ENCODE data around the gene SHROOM3. TPM values are rescaled to one million over a fixed set of nuclear protein-coding genes. Genes with fewer than 3 reads are reported as not detected.

SHROOM3 gene
- polyA plus RNA-seq, 2 of the 4 experiments (the other 2 are of a cell fraction): 2.8 to 5.1 TPM

GRCh38 chr4:76692761-76693160, 257.7 kb downstream of the SHROOM3 start:
- ATAC-seq (no peak), DNase-seq (ENCODE audit: low read depth in 1 of 2, low spot score in 1 of 2) (no peak), FAIRE-seq (no peak)
- Histone ChIP-seq H3K9me3 (no peaks in the 10 kb centered on the region), H3K27ac (no peak overlapping the region; a peak in 1 of 6 replicates), H3K4me2 (peak overlapping the region; percentile 80; the same call in 2 of the 3 replicates), H3K4me3 (no peak overlapping the region), H3K4me1 (peaks cover 70% of the 10 kb centered on the region)
- ChIA-PET CTCF (no interaction called here), POLR2A (no interaction called here)
- no peak for TF ChIP-seq GATA3 (IDR thresholded peaks at IDR 0.05; ENCODE audit: borderline replicate concordance)
- TF ChIP-seq SREBF2 (IDR thresholded peaks at IDR 0.05): no peak
- TF ChIP-seq JUNB (IDR thresholded peaks at IDR 0.05): no peak
- no peak for TF ChIP-seq CEBPB (IDR thresholded peaks at IDR 0.05)
- TF ChIP-seq NR3C1 (IDR thresholded peaks at IDR 0.05): no peak
- no peak for TF ChIP-seq NFE2L2 (conservative IDR thresholded peaks at IDR 0.05; ENCODE audit: low read length)
- no peak for TF ChIP-seq ELK1 (IDR thresholded peaks at IDR 0.05; ENCODE audit: low read depth, low read length)
- TF ChIP-seq RFX5 (IDR thresholded peaks at IDR 0.05): no peak
- TF ChIP-seq ATOH8 (CRISPR knock-in tag; IDR thresholded peaks at IDR 0.05; ENCODE audit: low read depth): no peak
- TF ChIP-seq EP300 (IDR thresholded peaks at IDR 0.05): no peak
- WGBS (ENCODE audit: missing lambda C conversion rate): 55% methylated on average over 2 of the region's 2 CpGs

- ATAC-seq (peak in 1 of 2 experiments; percentile 45; a peak in 2 of 6 replicates), FAIRE-seq (no peak), DNase-seq (ENCODE audit: low read depth in 1 of 2, low spot score in 1 of 2) (peak in 1 of 2 experiments; percentile 38)
- CTCF ChIA-PET: interaction anchor here (0.5 kb wide), 1 partner anchor 139 kb away, joined by 3 read pairs; no protein-coding TSS in a partner anchor
- Histone ChIP-seq H3K4me1 (peaks cover 63% of the 10 kb centered on the region), H3K27ac (peak overlapping the region in 1 of 2 experiments; percentile 63; a peak in 3 of 6 replicates), H3K4me2 (peak overlapping the region; percentile 64), H3K9me3 (no peaks in the 10 kb centered on the region), H3K4me3 (no peak overlapping the region)
- 0% methylated on average over 1 of the region's 1 CpG for WGBS (ENCODE audit: missing lambda C conversion rate)
- TF ChIP-seq MAZ (IDR thresholded peaks at IDR 0.05; ENCODE audit: borderline replicate concordance, low read depth, low read length) (no peak), HOXA7 (CRISPR knock-in tag; IDR thresholded peaks at IDR 0.05) (no peak), RNF2 (IDR thresholded peaks at IDR 0.05; ENCODE audit: borderline replicate concordance, low read depth) (no peak), CBX2 (IDR thresholded peaks at IDR 0.05; ENCODE audit: borderline replicate concordance, low read depth) (no peak)
- POLR2A ChIA-PET: no interaction called here
These were observed 259.0 kb downstream of the SHROOM3 start for GRCh38 chr4:76694056-76694455.

- no peaks in the 10 kb centered on the region for H3K9me3 ChIP-seq
- ChIA-PET POLR2A (no interaction called here), CTCF (interaction anchor here (1.5 kb wide), 1 partner anchor 10 kb away, joined by 4 read pairs; no protein-coding TSS in a partner anchor)
- H3K27ac ChIP-seq: peak overlapping the region; percentile 26 to 45; a peak in 2 of 6 replicates
- DNase-seq (ENCODE audit: low read depth in 1 of 2, low spot score in 1 of 2) (no peak), ATAC-seq (no peak), FAIRE-seq (no peak)
- H3K4me2 ChIP-seq: peak overlapping the region; percentile 43
- 83% methylated on average over 7 of the region's 7 CpGs for WGBS (ENCODE audit: missing lambda C conversion rate)
- H3K4me3 ChIP-seq: no peak overlapping the region
- TF ChIP-seq POLR2AphosphoS2 (conservative IDR thresholded peaks at IDR 0.05; ENCODE audit: low read length) (no peak), NR3C1 (IDR thresholded peaks at IDR 0.05) (no peak)
- H3K4me1 ChIP-seq: peaks cover 65% of the 10 kb centered on the region
These were observed 261.1 kb downstream of the SHROOM3 start for GRCh38 chr4:76696109-76696508.

GRCh38 chr4:76697129-76697803, 262.2 kb downstream of the SHROOM3 start:
- ChIA-PET POLR2A (no interaction called here), CTCF (interaction anchor here (1.5 kb wide), 1 partner anchor 12 kb away, joined by 4 read pairs; no protein-coding TSS in a partner anchor)
- no peak for TF ChIP-seq EHMT2 (IDR thresholded peaks at IDR 0.05; ENCODE audit: low read depth)
- TF ChIP-seq ZFP36 (IDR thresholded peaks at IDR 0.05; ENCODE audit: borderline replicate concordance, partially characterized antibody): no peak
- no peak for TF ChIP-seq ZNF302 (CRISPR knock-in tag; IDR thresholded peaks at IDR 0.05)
- TF ChIP-seq MAX (IDR thresholded peaks at IDR 0.05): no peak
- TF ChIP-seq SMC3 (IDR thresholded peaks at IDR 0.05): no peak
- TF ChIP-seq HOXA7 (CRISPR knock-in tag; IDR thresholded peaks at IDR 0.05): no peak
- ATAC-seq (no peak), DNase-seq (ENCODE audit: low read depth in 1 of 2, low spot score in 1 of 2) (no peak), FAIRE-seq (no peak)
- 92% methylated on average over 3 of the region's 3 CpGs for WGBS (ENCODE audit: missing lambda C conversion rate)
- no peak overlapping the region for H3K4me3 ChIP-seq
- peak overlapping the region; percentile 43; the same call in 1 of the 3 replicates for H3K4me2 ChIP-seq
- H3K27ac ChIP-seq: peak overlapping the region in 1 of 2 experiments; percentile 32; a peak in 2 of 6 replicates
- H3K9me3 ChIP-seq: no peaks in the 10 kb centered on the region
- H3K4me1 ChIP-seq: peaks cover 65% of the 10 kb centered on the region
